Panc1 (cell line): Measurements from ENCODE around the gene FHIT. TPM values are rescaled to one million over a fixed set of nuclear protein-coding genes. Genes with fewer than 3 reads are reported as not detected.

Experiments
- ATAC-seq: fragments of 200-7000 bp; cut with Tn5 transposase; 2 replicates; pipeline ENCODE4 v1.9.1; 2020; ENCODE audit warnings: mild to moderate bottlenecking, moderate library complexity
- BruUV-seq: library from RNA; stranded (reverse); fragments of 400-500 nt; replicated peaks from 2 replicates; lab custom pipeline; 2021; lab: Mats Ljungman, UMichigan
- CTCF ChIA-PET: fragments of 300-600 bp; sonication (Branson Sonifier 250); formaldehyde crosslinking; loops from one replicate; lab custom pipeline; 2022; ENCODE audit warnings: antibody characterized with exemption; lab: Charles Lee
- POLR2A ChIA-PET: fragments of 300-600 bp; sonication (Branson Sonifier 250); formaldehyde crosslinking; loops from one replicate; lab custom pipeline; 2022; ENCODE audit warnings: antibody characterized with exemption; lab: Charles Lee
- DNase-seq: peaks from one replicate; pipeline ENCODE4 v3.0.0-alpha.2; 2010; ENCODE audit warnings: low read depth, low spot score
- H3K27ac ChIP-seq: 2 replicates; pipeline ENCODE4 v1.5.1; 2011; ENCODE audit warnings: mild to moderate bottlenecking, low read length, inconsistent platforms
- H3K27me3 ChIP-seq: fragments of 200-500 bp; sonication (Bioruptor generic); 2 replicates; pipeline ENCODE4 v1.6.0; 2014; ENCODE audit warnings: low read length, inconsistent platforms; ENCODE audit not compliant: control insufficient read depth, insufficient read depth
- H3K36me3 ChIP-seq: fragments of 200-500 bp; sonication (Bioruptor generic); 2 replicates; pipeline ENCODE4 v1.5.1; 2014; ENCODE audit warnings: inconsistent platforms, mild to moderate bottlenecking, low read length, moderate library complexity; ENCODE audit not compliant: control insufficient read depth, insufficient read depth
- H3K4me1 ChIP-seq: 2 replicates; pipeline ENCODE4 v1.5.1; 2011; ENCODE audit warnings: inconsistent platforms, mild to moderate bottlenecking, low read length, moderate library complexity; ENCODE audit not compliant: control insufficient read depth, insufficient read depth
- H3K4me3 ChIP-seq, 2 experiments: 2 replicates each; pipeline ENCODE4 v1.5.1; 2011 to 2012; ENCODE audit warnings: low read depth in 2 of 2, low read length in 2 of 2, mild to moderate bottlenecking in 2 of 2, inconsistent platforms in 1 of 2, moderate library complexity in 1 of 2
- H3K9me3 ChIP-seq: fragments of 200-500 bp; sonication (Bioruptor generic); 2 replicates; pipeline ENCODE4 v1.5.1; 2014; ENCODE audit warnings: low read depth, mild to moderate bottlenecking, inconsistent platforms, low read length, moderate library complexity; ENCODE audit not compliant: control insufficient read depth, insufficient read depth
- POLR2AphosphoS5 ChIP-seq: IDR thresholded peaks from 2 replicates; pipeline ENCODE4 v1.6.1; 2012; ENCODE audit warnings: mild to moderate bottlenecking, low read depth, low read length, moderate library complexity
- SIN3A ChIP-seq: IDR thresholded peaks from 2 replicates; pipeline ENCODE4 v1.6.1; 2012; ENCODE audit warnings: low read depth, mild to moderate bottlenecking, low read length, moderate library complexity, borderline replicate concordance; ENCODE audit not compliant: insufficient read depth
- TCF7L2 ChIP-seq: IDR thresholded peaks from 2 replicates; pipeline ENCODE4 v1.6.1; 2011; ENCODE audit warnings: mild to moderate bottlenecking, low read depth, low read length, inconsistent platforms
- in situ Hi-C: cut with HindIII; loops from 2 replicates; pipeline ENCODE4 v1.10.0; 2016; ENCODE audit warnings: low sequenced_read_pairs, low pct_unique_long_range_greater_than_20kb
- intact Hi-C: fragments of 100-400 bp; cut with micrococcal nuclease; formaldehyde crosslinking; loops from one replicate; pipeline ENCODE4 v1.10.0; 2022; ENCODE audit not compliant: unreplicated experiment
- total RNA-seq: library from RNA; stranded (reverse); gene quantifications from one replicate; pipeline ENCODE4 v1.2.1, GENCODE V29; 2021; ENCODE audit not compliant: unreplicated experiment
- TF ChIP-seq, protein P1 (sequence below): fragments of 450-650 bp; IDR thresholded peaks from 2 replicates; pipeline ENCODE4 v1.5.1; 2017; ENCODE audit warnings: mild to moderate bottlenecking
- TF ChIP-seq, protein P2 (sequence below), 2 experiments: IDR thresholded peaks; 2 replicates each; pipeline ENCODE4 v1.6.1; 2011 to 2012; ENCODE audit warnings: low read depth in 2 of 2, control low read depth in 1 of 2, low read length in 1 of 2, mild to moderate bottlenecking in 1 of 2, moderate library complexity in 1 of 2; ENCODE audit not compliant: insufficient read depth in 1 of 2

Gene FHIT
- total RNA-seq, 1 experiment from 2014 or later: 2.2 TPM

DNA sequence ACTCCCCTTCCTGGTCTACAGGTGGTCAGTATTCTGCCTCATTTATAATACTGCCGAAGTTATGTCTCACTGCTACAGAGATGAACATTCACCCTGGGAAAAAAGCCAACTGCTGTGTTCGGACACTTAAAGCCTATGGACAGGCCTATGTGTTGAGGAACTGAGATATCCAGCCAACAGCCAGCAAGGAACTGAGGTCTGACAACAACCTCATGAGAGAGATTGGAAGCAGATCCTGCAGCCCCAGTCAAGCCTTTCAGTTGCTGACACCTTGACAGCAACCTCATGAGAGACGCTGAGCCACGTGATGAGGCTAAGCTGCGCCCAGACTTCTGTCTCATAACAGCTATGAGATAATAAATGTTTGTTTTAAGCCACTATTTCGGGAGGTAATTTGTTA lies 18.2 kb upstream of the FHIT start:
- H3K27me3 ChIP-seq: no peaks in the 10 kb centered on the region
- POLR2A ChIA-PET: no interaction called here
- BruUV-seq: no TSS peak
- in situ Hi-C loops: no loop called here
- no peaks in the 10 kb centered on the region for H3K36me3 ChIP-seq
- DNase-seq (no peak), ATAC-seq (no peak)
- TF ChIP-seq, protein P1, sequence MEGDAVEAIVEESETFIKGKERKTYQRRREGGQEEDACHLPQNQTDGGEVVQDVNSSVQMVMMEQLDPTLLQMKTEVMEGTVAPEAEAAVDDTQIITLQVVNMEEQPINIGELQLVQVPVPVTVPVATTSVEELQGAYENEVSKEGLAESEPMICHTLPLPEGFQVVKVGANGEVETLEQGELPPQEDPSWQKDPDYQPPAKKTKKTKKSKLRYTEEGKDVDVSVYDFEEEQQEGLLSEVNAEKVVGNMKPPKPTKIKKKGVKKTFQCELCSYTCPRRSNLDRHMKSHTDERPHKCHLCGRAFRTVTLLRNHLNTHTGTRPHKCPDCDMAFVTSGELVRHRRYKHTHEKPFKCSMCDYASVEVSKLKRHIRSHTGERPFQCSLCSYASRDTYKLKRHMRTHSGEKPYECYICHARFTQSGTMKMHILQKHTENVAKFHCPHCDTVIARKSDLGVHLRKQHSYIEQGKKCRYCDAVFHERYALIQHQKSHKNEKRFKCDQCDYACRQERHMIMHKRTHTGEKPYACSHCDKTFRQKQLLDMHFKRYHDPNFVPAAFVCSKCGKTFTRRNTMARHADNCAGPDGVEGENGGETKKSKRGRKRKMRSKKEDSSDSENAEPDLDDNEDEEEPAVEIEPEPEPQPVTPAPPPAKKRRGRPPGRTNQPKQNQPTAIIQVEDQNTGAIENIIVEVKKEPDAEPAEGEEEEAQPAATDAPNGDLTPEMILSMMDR: no peak
- TF ChIP-seq TCF7L2: no peak
- TF ChIP-seq, protein P2, sequence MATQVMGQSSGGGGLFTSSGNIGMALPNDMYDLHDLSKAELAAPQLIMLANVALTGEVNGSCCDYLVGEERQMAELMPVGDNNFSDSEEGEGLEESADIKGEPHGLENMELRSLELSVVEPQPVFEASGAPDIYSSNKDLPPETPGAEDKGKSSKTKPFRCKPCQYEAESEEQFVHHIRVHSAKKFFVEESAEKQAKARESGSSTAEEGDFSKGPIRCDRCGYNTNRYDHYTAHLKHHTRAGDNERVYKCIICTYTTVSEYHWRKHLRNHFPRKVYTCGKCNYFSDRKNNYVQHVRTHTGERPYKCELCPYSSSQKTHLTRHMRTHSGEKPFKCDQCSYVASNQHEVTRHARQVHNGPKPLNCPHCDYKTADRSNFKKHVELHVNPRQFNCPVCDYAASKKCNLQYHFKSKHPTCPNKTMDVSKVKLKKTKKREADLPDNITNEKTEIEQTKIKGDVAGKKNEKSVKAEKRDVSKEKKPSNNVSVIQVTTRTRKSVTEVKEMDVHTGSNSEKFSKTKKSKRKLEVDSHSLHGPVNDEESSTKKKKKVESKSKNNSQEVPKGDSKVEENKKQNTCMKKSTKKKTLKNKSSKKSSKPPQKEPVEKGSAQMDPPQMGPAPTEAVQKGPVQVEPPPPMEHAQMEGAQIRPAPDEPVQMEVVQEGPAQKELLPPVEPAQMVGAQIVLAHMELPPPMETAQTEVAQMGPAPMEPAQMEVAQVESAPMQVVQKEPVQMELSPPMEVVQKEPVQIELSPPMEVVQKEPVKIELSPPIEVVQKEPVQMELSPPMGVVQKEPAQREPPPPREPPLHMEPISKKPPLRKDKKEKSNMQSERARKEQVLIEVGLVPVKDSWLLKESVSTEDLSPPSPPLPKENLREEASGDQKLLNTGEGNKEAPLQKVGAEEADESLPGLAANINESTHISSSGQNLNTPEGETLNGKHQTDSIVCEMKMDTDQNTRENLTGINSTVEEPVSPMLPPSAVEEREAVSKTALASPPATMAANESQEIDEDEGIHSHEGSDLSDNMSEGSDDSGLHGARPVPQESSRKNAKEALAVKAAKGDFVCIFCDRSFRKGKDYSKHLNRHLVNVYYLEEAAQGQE (IDR thresholded peaks at IDR 0.05; ENCODE audit: insufficient read depth in 1 of 2, low read depth in 2 of 2, low read length in 1 of 2): no peak
- no peak for TF ChIP-seq SIN3A
- TF ChIP-seq POLR2AphosphoS5: no peak
- no peaks in the 10 kb centered on the region for H3K4me1 ChIP-seq
- CTCF ChIA-PET: no interaction called here
- no peak overlapping the region for H3K4me3 ChIP-seq
- no peak overlapping the region for H3K27ac ChIP-seq
- no peaks in the 10 kb centered on the region for H3K9me3 ChIP-seq
- intact Hi-C loops: no loop called here

DNA sequence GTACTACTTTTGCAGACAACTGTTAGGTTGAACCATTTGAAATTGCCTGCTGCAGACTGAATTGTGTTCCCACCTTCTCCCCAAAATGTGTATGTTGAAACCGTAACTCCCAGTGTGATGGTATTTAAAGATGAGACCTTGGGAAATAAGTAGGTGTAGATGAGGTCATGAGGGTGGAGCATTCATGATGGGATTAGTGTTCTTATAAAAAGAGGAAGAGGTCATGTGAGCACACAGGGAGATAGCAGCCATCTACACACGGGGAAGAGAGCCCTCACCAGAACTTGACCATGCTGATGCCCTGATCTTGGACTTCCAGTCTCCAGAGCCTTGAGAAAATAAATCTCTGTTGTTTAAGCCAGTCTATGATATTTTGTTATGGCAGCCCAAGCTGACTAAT lies 17.4 kb upstream of the FHIT start:
- no TSS peak for BruUV-seq

More for the DNA sequence above, 17.4 kb upstream of the FHIT start:
- no peak overlapping the region for H3K4me3 ChIP-seq
- no peaks in the 10 kb centered on the region for H3K27me3 ChIP-seq
- ChIA-PET POLR2A (no interaction called here), CTCF (no interaction called here)
- H3K9me3 ChIP-seq: no peaks in the 10 kb centered on the region
- no peak for ATAC-seq
- DNase-seq: no peak
- no peaks in the 10 kb centered on the region for H3K36me3 ChIP-seq
- intact Hi-C loops: no loop called here
- in situ Hi-C loops: no loop called here
- no peak overlapping the region for H3K27ac ChIP-seq
- no peak for TF ChIP-seq POLR2AphosphoS5
- no peak for TF ChIP-seq TCF7L2
- TF ChIP-seq, protein P1: no peak
- no peak for TF ChIP-seq SIN3A
- TF ChIP-seq, protein P2 (IDR thresholded peaks at IDR 0.05; ENCODE audit: insufficient read depth in 1 of 2, low read depth in 2 of 2, low read length in 1 of 2): no peak
- H3K4me1 ChIP-seq: no peaks in the 10 kb centered on the region
